Left kidney (tissue), 2 donors: Measurements from ENCODE around the gene SORBS1. TPM values are rescaled to one million over a fixed set of nuclear protein-coding genes. Genes with fewer than 3 reads are reported as not detected.

Experiments used
- DNase-seq: peaks from one replicate; pipeline ENCODE4 v3.0.0-alpha.2; 2013
- polyA plus RNA-seq: library from polyadenylated mRNA; unstranded; fragments of 120-200 nt; gene quantifications from one replicate; pipeline ENCODE4 v1.2.1, GENCODE V29; 2013; ENCODE audit not compliant: insufficient read length

The SORBS1 gene
- polyA plus RNA-seq, 1 donor, result 41.7 TPM

GRCh38 chr10:95389982-95390381 is 171.2 kb downstream of the SORBS1 start:
- DNase-seq, result no peak

GRCh38 chr10:95389176-95389575 is 172.0 kb downstream of the SORBS1 start:
- no peak for DNase-seq

GRCh38 chr10:95388539-95388938 is 172.6 kb downstream of the SORBS1 start:
- no peak for DNase-seq

GRCh38 chr10:95388109-95388471 is 173.1 kb downstream of the SORBS1 start:
- DNase-seq, result no peak

- no peak for DNase-seq
These were observed 177.0 kb downstream of the SORBS1 start for GRCh38 chr10:95384011-95384704.

GRCh38 chr10:95382596-95382995 is 178.6 kb downstream of the SORBS1 start:
- DNase-seq, result no peak

GRCh38 chr10:95382174-95382573 is 179.0 kb downstream of the SORBS1 start:
- DNase-seq, result no peak

GRCh38 chr10:95377950-95378349 is 183.2 kb downstream of the SORBS1 start:
- no peak for DNase-seq

GRCh38 chr10:95375418-95375817 is 185.8 kb downstream of the SORBS1 start:
- DNase-seq, result no peak

- DNase-seq, result peak; percentile 71
These were observed 186.5 kb downstream of the SORBS1 start for GRCh38 chr10:95374597-95375209.

GRCh38 chr10:95373660-95374059 is 187.5 kb downstream of the SORBS1 start:
- DNase-seq, result no peak

- DNase-seq, result no peak
These were observed 196.8 kb downstream of the SORBS1 start for GRCh38 chr10:95364342-95364741.

- DNase-seq, result peak; percentile 71
These were observed 197.8 kb downstream of the SORBS1 start for GRCh38 chr10:95363303-95363912.

GRCh38 chr10:95360122-95360714 is 201.0 kb downstream of the SORBS1 start:
- no peak for DNase-seq

GRCh38 chr10:95359466-95359865 is 201.7 kb downstream of the SORBS1 start:
- DNase-seq, result no peak

- no peak for DNase-seq
These were observed 204.8 kb downstream of the SORBS1 start for GRCh38 chr10:95356190-95356955.

- DNase-seq, result no peak
These were observed 205.9 kb downstream of the SORBS1 start for GRCh38 chr10:95355301-95355700.

GRCh38 chr10:95354110-95354509 is 207.1 kb downstream of the SORBS1 start:
- DNase-seq, result no peak

GRCh38 chr10:95353123-95353522 is 208.0 kb downstream of the SORBS1 start:
- no peak for DNase-seq

GRCh38 chr10:95352684-95353083 is 208.5 kb downstream of the SORBS1 start:
- no peak for DNase-seq

- DNase-seq, result no peak
These were observed 210.3 kb downstream of the SORBS1 start for GRCh38 chr10:95350830-95351228.

GRCh38 chr10:95350219-95350829 is 210.8 kb downstream of the SORBS1 start:
- DNase-seq, result no peak
